ENCODE measurements around the gene LIPM. TPM values are rescaled to one million over a fixed set of nuclear protein-coding genes. Genes with fewer than 3 reads are reported as not detected.
A peak's percentile ranks its signal among the peaks of the same experiment; 100 is the strongest.

Gene LIPM
- total RNA-seq, 4 donors from 2014 or later, result not detected

DNA sequence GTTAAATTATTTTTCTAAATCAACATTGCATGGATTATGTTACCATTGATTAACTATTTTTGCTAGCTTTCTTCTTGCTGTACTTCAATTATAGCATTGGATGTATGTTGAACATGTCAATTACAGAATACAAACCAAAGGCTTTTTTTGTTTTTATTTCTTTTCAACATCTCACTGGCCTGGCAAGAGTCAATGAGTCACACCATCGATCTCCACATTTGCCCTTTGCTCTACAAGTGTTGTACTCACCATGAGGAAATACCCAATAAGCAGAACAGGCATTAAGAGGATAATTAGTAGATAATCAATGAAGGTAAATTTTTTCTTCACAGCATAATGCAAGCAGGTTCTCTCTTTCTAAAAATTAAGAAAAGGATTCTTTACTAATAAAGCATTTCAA is 25.8 kb downstream of the LIPM start:
- intact Hi-C loops (cut with DNase I), result no loop called here
- no peak overlapping the region for H3K27ac ChIP-seq (replicated peaks in 1 of 4)
- no peaks in the 10 kb centered on the region for H3K36me3 ChIP-seq
- H3K9me3 ChIP-seq, result no peaks in the 10 kb centered on the region
- no peak overlapping the region for H3K4me3 ChIP-seq
- DNase-seq (ENCODE audit: extremely low spot score), result peak; percentile 1
- 39% methylated on average over 1 of the region's 1 CpG for WGBS
- no peaks in the 10 kb centered on the region for H3K27me3 ChIP-seq
- TF ChIP-seq, protein P1, sequence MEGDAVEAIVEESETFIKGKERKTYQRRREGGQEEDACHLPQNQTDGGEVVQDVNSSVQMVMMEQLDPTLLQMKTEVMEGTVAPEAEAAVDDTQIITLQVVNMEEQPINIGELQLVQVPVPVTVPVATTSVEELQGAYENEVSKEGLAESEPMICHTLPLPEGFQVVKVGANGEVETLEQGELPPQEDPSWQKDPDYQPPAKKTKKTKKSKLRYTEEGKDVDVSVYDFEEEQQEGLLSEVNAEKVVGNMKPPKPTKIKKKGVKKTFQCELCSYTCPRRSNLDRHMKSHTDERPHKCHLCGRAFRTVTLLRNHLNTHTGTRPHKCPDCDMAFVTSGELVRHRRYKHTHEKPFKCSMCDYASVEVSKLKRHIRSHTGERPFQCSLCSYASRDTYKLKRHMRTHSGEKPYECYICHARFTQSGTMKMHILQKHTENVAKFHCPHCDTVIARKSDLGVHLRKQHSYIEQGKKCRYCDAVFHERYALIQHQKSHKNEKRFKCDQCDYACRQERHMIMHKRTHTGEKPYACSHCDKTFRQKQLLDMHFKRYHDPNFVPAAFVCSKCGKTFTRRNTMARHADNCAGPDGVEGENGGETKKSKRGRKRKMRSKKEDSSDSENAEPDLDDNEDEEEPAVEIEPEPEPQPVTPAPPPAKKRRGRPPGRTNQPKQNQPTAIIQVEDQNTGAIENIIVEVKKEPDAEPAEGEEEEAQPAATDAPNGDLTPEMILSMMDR (IDR thresholded peaks at IDR 0.05), result no peak
- TF ChIP-seq EP300 (IDR thresholded peaks at IDR 0.05), result no peak
- no peak for TF ChIP-seq POLR2A (IDR thresholded peaks at IDR 0.05; ENCODE audit: low read depth)
- TF ChIP-seq POLR2AphosphoS5 (IDR thresholded peaks at IDR 0.05), result no peak
- H3K4me1 ChIP-seq, result no peaks in the 10 kb centered on the region

DNA sequence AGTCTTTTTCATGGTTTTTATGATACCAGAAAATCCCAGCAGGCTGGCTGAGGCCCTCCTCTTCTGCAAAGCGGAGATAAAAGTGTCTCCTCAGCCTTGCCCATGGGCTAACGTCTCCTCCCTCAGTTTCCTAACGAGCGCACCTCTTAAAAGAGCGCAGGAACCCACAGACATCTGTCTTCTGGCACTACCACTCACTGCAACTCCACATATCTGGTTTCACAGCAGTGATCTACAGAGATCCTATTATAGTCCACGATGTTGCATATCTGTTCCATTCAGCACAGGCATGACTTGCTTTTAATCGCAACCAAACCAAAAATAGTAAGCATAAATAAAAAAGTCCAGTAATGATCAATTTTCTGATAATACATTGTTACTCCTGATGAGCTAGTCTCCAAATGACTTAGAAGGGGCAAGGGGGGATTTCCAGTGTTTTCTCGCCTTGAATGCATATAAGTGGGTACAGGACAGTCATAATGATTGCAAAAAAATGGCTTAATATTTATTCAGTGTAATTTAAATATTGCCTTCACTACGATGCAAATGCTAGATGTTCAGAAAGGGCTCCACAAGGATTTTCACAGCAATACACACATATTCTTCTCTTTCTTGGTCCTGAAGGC is 28.2 kb downstream of the LIPM start:
- WGBS, result 84% methylated on average over 9 of the region's 9 CpGs
- peak; percentile 62 for DNase-seq (ENCODE audit: extremely low spot score)
- Histone ChIP-seq H3K9me3 (no peaks in the 10 kb centered on the region), H3K27me3 (no peaks in the 10 kb centered on the region), H3K4me3 (no peak overlapping the region), H3K4me1 (peaks cover 0 to 7% (median 2%) of the 10 kb centered on the region in 4 donors), H3K36me3 (no peaks in the 10 kb centered on the region), H3K27ac (replicated peaks in 1 of 4) (no peak overlapping the region)
- intact Hi-C loops (cut with DNase I), result no loop called here
- TF ChIP-seq POLR2A (IDR thresholded peaks at IDR 0.05; ENCODE audit: low read depth) (no peak), POLR2AphosphoS5 (IDR thresholded peaks at IDR 0.05) (no peak), EP300 (IDR thresholded peaks at IDR 0.05) (no peak)
- TF ChIP-seq, protein P1 (IDR thresholded peaks at IDR 0.05), result no peak

DNA sequence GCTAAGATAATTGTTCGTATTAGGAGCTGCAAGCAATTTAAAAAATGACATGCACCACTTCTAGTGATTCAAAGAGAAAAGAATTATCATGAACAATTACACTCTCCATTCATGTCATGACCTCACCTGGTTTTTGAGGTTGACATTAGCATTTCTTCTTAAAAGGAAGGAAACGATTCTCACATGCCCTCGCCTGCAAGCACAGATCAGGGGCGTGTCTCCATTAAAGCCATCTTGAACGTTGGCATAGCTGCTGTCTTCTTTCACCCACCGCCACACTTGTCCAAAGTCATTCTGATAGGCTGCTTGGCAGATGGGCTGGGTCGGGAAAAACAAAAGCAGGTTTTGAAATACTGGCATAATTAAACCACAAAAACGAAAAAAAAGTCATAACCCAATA is 29.2 kb downstream of the LIPM start:
- TF ChIP-seq POLR2AphosphoS5 (IDR thresholded peaks at IDR 0.05) (no peak), EP300 (IDR thresholded peaks at IDR 0.05) (no peak), POLR2A (IDR thresholded peaks at IDR 0.05; ENCODE audit: low read depth) (no peak)
- TF ChIP-seq, protein P1 (IDR thresholded peaks at IDR 0.05), result no peak
- Histone ChIP-seq H3K27me3 (no peaks in the 10 kb centered on the region), H3K4me1 (peaks cover 0 to 9% (median 3%) of the 10 kb centered on the region in 4 donors), H3K4me3 (no peak overlapping the region), H3K36me3 (no peaks in the 10 kb centered on the region), H3K27ac (replicated peaks in 1 of 4) (no peak overlapping the region), H3K9me3 (no peaks in the 10 kb centered on the region)
- DNase-seq (ENCODE audit: extremely low spot score), result peak; percentile 57
- intact Hi-C loops (cut with DNase I), result no loop called here
- WGBS, result 82% methylated on average over 8 of the region's 8 CpGs

DNA sequence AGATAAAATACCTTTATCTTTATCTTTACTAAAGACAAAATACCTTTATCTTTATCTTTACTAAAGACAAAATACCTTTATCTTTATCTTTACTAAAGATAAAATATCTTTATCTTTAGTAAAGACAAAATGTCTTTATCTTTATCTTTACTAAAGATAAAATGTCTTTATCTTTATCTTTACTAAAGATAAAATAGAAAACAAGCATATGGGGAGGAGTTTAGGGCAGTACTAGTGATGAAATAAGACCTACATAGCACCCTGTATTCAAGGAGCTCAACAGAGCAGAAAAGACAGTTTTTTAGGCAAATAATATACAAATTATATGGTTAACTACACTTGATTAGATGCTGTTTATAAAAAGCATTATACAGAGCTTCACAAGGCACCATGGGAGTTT is 29.8 kb downstream of the LIPM start:
- intact Hi-C loops (cut with DNase I), result no loop called here

More for the DNA sequence above, 29.8 kb downstream of the LIPM start:
- TF ChIP-seq, protein P1 (IDR thresholded peaks at IDR 0.05), result no peak
- TF ChIP-seq POLR2AphosphoS5 (IDR thresholded peaks at IDR 0.05) (no peak), POLR2A (IDR thresholded peaks at IDR 0.05; ENCODE audit: low read depth) (no peak), EP300 (IDR thresholded peaks at IDR 0.05) (no peak)
- H3K27me3 ChIP-seq, result no peaks in the 10 kb centered on the region
- DNase-seq (ENCODE audit: extremely low spot score), result no peak
- no peak overlapping the region for H3K27ac ChIP-seq (replicated peaks in 1 of 4)
- no peaks in the 10 kb centered on the region for H3K9me3 ChIP-seq
- no peak overlapping the region for H3K4me3 ChIP-seq
- H3K36me3 ChIP-seq, result no peaks in the 10 kb centered on the region
- H3K4me1 ChIP-seq, result peaks cover 0 to 9% (median 3%) of the 10 kb centered on the region in 4 donors
